ENCODE data around the gene PRKCE.

DNA sequence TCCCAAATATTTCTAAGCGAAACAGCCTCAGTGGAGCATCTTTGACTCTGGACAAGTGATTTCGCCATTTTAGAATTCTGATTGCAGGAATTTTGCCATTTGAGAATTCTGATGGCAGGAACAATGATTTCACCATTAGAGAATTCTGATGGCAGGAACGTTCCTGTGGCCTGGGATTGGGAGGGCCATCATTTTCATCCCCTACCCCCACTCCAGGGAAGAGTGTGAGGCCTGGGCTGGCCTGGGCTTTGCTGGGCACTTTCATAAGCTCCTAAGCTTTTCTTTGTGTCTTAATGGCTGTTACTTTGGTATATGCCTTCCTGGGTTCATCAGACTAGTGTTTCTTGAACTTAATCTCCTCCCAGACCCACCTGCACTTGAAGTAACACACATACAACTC lies 516.4 kb downstream of the PRKCE start:
- TF ChIP-seq, protein P1, sequence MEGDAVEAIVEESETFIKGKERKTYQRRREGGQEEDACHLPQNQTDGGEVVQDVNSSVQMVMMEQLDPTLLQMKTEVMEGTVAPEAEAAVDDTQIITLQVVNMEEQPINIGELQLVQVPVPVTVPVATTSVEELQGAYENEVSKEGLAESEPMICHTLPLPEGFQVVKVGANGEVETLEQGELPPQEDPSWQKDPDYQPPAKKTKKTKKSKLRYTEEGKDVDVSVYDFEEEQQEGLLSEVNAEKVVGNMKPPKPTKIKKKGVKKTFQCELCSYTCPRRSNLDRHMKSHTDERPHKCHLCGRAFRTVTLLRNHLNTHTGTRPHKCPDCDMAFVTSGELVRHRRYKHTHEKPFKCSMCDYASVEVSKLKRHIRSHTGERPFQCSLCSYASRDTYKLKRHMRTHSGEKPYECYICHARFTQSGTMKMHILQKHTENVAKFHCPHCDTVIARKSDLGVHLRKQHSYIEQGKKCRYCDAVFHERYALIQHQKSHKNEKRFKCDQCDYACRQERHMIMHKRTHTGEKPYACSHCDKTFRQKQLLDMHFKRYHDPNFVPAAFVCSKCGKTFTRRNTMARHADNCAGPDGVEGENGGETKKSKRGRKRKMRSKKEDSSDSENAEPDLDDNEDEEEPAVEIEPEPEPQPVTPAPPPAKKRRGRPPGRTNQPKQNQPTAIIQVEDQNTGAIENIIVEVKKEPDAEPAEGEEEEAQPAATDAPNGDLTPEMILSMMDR (IDR thresholded peaks at IDR 0.05; ENCODE audit: poor library complexity) = no peak
- no peak for TF ChIP-seq EZH2phosphoT487 (IDR thresholded peaks at IDR 0.05; ENCODE audit: low read depth, severe bottlenecking, unreplicated experiment)
